RWPE2 (cell line): ENCODE results near the gene HAO2.
"Not testable (repeated sequence)": the region's sequence is repeated elsewhere in the genome, so short reads cannot be mapped to it uniquely, and the experiment has no call there.

Experiments
- ATAC-seq: fragments of 200-7000 bp; cut with Tn5 transposase; 3 replicates; pipeline ENCODE4 v1.9.1; 2021; ENCODE audit warnings: low read depth
- DNase-seq: peaks from one replicate; pipeline ENCODE4 v3.0.0-alpha.2; 2020; ENCODE audit warnings: low spot score
- H3K27ac ChIP-seq: fragments of 450-650 bp; 2 replicates; pipeline ENCODE4 v1.5.1; 2017; ENCODE audit warnings: mild to moderate bottlenecking; ENCODE audit not compliant: poor library complexity, severe bottlenecking
- H3K27me3 ChIP-seq: fragments of 250-450 bp; sonication (Bioruptor Pico); 2 replicates; pipeline ENCODE4 v1.5.1; 2021; ENCODE audit warnings: mild to moderate bottlenecking, moderate library complexity; ENCODE audit not compliant: insufficient read depth, poor library complexity, severe bottlenecking
- H3K36me3 ChIP-seq: fragments of 250-450 bp; sonication (Bioruptor Pico); 2 replicates; pipeline ENCODE4 v1.5.1; 2020; ENCODE audit warnings: low read depth, mild to moderate bottlenecking, moderate library complexity
- H3K4me1 ChIP-seq: fragments of 250-450 bp; sonication (Bioruptor Pico); 2 replicates; pipeline ENCODE4 v1.5.1; 2021; ENCODE audit warnings: mild to moderate bottlenecking, moderate library complexity; ENCODE audit not compliant: insufficient read depth, poor library complexity, severe bottlenecking
- H3K4me3 ChIP-seq: fragments of 250-450 bp; sonication (Bioruptor Pico); 2 replicates; pipeline ENCODE4 v1.5.1; 2021; ENCODE audit warnings: mild to moderate bottlenecking, moderate library complexity; ENCODE audit not compliant: severe bottlenecking
- H3K9me3 ChIP-seq: fragments of 250-450 bp; sonication (Bioruptor Pico); 2 replicates; pipeline ENCODE4 v1.5.1; 2021; ENCODE audit warnings: mild to moderate bottlenecking, moderate library complexity; ENCODE audit not compliant: severe bottlenecking
- CTCF ChIP-seq: fragments of 450-650 bp; IDR thresholded peaks from one replicate; pipeline ENCODE4 v1.5.1; 2017; ENCODE audit warnings: mild to moderate bottlenecking, moderate library complexity; ENCODE audit not compliant: poor library complexity, severe bottlenecking

Gene HAO2

GRCh38 chr1:119373465-119373864 lies 4.9 kb downstream of the HAO2 start:
- Histone ChIP-seq H3K27me3 (no peaks in the 10 kb centered on the region), H3K4me1 (no peaks in the 10 kb centered on the region), H3K9me3 (no peaks in the 10 kb centered on the region), H3K27ac (no peak overlapping the region), H3K36me3 (no peaks in the 10 kb centered on the region), H3K4me3 (no peak overlapping the region)
- no peak for TF ChIP-seq CTCF
- DNase-seq (no peak), ATAC-seq (peak; percentile 76)

- Histone ChIP-seq H3K36me3 (no peaks in the 10 kb centered on the region), H3K4me3 (no peak overlapping the region), H3K9me3 (no peaks in the 10 kb centered on the region), H3K27ac (no peak overlapping the region), H3K4me1 (no peaks in the 10 kb centered on the region), H3K27me3 (no peaks in the 10 kb centered on the region)
- TF ChIP-seq CTCF: no peak
- ATAC-seq (peak; percentile 33; the same call in 1 of the 3 replicates), DNase-seq (no peak)
Measured at GRCh38 chr1:119374208-119374874, 5.8 kb downstream of the HAO2 start.

- H3K4me1 ChIP-seq: no peaks in the 10 kb centered on the region
- no peak for TF ChIP-seq CTCF
- H3K27me3 ChIP-seq: no peaks in the 10 kb centered on the region
- no peaks in the 10 kb centered on the region for H3K36me3 ChIP-seq
- no peak for ATAC-seq
- no peak overlapping the region for H3K4me3 ChIP-seq
- DNase-seq: no peak
- no peaks in the 10 kb centered on the region for H3K9me3 ChIP-seq
- no peak overlapping the region for H3K27ac ChIP-seq
Measured at GRCh38 chr1:119375366-119375765, 6.8 kb downstream of the HAO2 start.

- Histone ChIP-seq H3K36me3 (no peaks in the 10 kb centered on the region), H3K27ac (no peak overlapping the region), H3K4me3 (no peak overlapping the region), H3K4me1 (no peaks in the 10 kb centered on the region), H3K27me3 (no peaks in the 10 kb centered on the region), H3K9me3 (no peaks in the 10 kb centered on the region)
- ATAC-seq: no peak
- DNase-seq: no peak
- TF ChIP-seq CTCF: no peak
Measured at GRCh38 chr1:119376594-119376993, 8.0 kb downstream of the HAO2 start.

- H3K9me3 ChIP-seq, ATAC-seq: not testable (repeated sequence)
Measured at GRCh38 chr1:119377594-119377993, 9.0 kb downstream of the HAO2 start.

More at GRCh38 chr1:119377594-119377993, 9.0 kb downstream of the HAO2 start:
- H3K36me3 ChIP-seq, H3K27me3 ChIP-seq, H3K27ac ChIP-seq, H3K4me1 ChIP-seq, DNase-seq, H3K4me3 ChIP-seq: not testable (repeated sequence)
